Liver (tissue), 3 donors: Measurements from ENCODE around the gene SEC24D.

ENCODE experiments used
- EGR1 ChIP-seq, 2 donors: IDR thresholded peaks; 2 replicates each; pipeline ENCODE4 v1.6.1; 2016 to 2018; ENCODE audit warnings: antibody characterized with exemption in 2 of 2, low read depth in 2 of 2
- FOXA1 ChIP-seq: IDR thresholded peaks from 2 replicates; pipeline ENCODE4 v1.6.1; 2016; ENCODE audit warnings: antibody characterized with exemption
- GABPA ChIP-seq, 2 donors: IDR thresholded peaks in 1 of 2; conservative IDR thresholded peaks in 1 of 2; 2 replicates each; pipeline ENCODE4 v1.6.1; 2016; ENCODE audit warnings: antibody characterized with exemption in 2 of 2, mild to moderate bottlenecking in 1 of 2, moderate library complexity in 1 of 2
- JUND ChIP-seq, 2 donors: IDR thresholded peaks; 2 replicates each; pipeline ENCODE4 v1.6.1; 2016; ENCODE audit warnings: antibody characterized with exemption in 2 of 2
- NR2F2 ChIP-seq: IDR thresholded peaks from 2 replicates; pipeline ENCODE4 v1.6.1; 2016; ENCODE audit warnings: antibody characterized with exemption
- RAD21 ChIP-seq, 2 donors: IDR thresholded peaks; 2 replicates each; pipeline ENCODE4 v1.6.1; 2016; ENCODE audit warnings: antibody characterized with exemption in 2 of 2, mild to moderate bottlenecking in 2 of 2
- RXRA ChIP-seq, 2 donors: IDR thresholded peaks; 2 replicates each; pipeline ENCODE4 v1.6.1; 2017 to 2018; ENCODE audit warnings: antibody characterized with exemption in 2 of 2, mild to moderate bottlenecking in 1 of 2
- SP1 ChIP-seq: IDR thresholded peaks from 2 replicates; pipeline ENCODE4 v1.6.1; 2018; ENCODE audit warnings: antibody characterized with exemption, mild to moderate bottlenecking
- TAF1 ChIP-seq: conservative IDR thresholded peaks from 2 replicates; pipeline ENCODE4 v1.6.1; 2016; ENCODE audit warnings: antibody characterized with exemption, mild to moderate bottlenecking
- TF ChIP-seq, protein P1 (sequence below): fragments of 150-350 bp; IDR thresholded peaks from 2 replicates; pipeline ENCODE4 v1.5.1; 2017; ENCODE audit warnings: improper control_type of control experiment, low read depth, low read length; ENCODE audit not compliant: missing input control
- TF ChIP-seq, protein P2 (sequence below): IDR thresholded peaks from 2 replicates; pipeline ENCODE4 v1.6.1; 2016; ENCODE audit warnings: antibody characterized with exemption, mild to moderate bottlenecking
- TF ChIP-seq, protein P3 (sequence below): IDR thresholded peaks from 2 replicates; pipeline ENCODE4 v1.6.1; 2016; ENCODE audit warnings: antibody characterized with exemption
- TF ChIP-seq, protein P4 (sequence below): IDR thresholded peaks from 2 replicates; pipeline ENCODE4 v1.6.1; 2016; ENCODE audit warnings: antibody characterized with exemption
- donor health status: healthy.
- donor health status: healthy.

DNA sequence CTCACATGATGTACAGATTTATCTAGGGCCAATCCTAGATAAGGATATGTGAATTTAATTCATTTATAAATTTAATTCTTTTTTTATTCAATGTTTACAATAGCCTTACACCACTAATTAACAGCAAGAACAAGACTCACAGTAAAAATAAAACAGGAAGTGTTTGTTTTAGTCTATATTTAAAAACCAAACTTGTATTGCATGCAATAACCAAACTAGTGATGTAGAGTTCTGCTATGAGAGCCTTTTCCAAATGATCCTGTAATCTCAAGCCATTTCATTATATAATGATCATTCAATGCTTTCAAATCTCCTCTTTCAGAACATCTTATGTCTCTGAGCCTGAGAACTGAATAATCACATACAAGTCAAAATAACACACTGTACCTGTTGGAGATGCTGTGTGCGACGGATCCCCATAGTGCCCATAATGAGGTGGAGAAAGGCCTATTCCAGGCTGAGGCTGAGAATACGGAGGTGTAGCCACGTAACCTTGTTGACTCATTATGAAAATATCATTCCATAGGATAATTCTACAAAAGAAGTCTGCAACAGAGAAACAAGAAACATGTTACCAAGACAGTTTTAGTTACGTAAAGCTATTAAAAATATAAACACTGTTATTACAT lies 2.6 kb downstream of the SEC24D start:
- TF ChIP-seq EGR1 (IDR thresholded peaks at IDR 0.05; ENCODE audit: low read depth in 2 of 2) = no peak
- TF ChIP-seq, protein P1, sequence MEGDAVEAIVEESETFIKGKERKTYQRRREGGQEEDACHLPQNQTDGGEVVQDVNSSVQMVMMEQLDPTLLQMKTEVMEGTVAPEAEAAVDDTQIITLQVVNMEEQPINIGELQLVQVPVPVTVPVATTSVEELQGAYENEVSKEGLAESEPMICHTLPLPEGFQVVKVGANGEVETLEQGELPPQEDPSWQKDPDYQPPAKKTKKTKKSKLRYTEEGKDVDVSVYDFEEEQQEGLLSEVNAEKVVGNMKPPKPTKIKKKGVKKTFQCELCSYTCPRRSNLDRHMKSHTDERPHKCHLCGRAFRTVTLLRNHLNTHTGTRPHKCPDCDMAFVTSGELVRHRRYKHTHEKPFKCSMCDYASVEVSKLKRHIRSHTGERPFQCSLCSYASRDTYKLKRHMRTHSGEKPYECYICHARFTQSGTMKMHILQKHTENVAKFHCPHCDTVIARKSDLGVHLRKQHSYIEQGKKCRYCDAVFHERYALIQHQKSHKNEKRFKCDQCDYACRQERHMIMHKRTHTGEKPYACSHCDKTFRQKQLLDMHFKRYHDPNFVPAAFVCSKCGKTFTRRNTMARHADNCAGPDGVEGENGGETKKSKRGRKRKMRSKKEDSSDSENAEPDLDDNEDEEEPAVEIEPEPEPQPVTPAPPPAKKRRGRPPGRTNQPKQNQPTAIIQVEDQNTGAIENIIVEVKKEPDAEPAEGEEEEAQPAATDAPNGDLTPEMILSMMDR = no peak
- no peak for TF ChIP-seq GABPA (IDR thresholded peaks at IDR 0.05 in 1 of 2, conservative IDR thresholded peaks at IDR 0.05 in 1 of 2)
- no peak for TF ChIP-seq NR2F2
- TF ChIP-seq RAD21 (IDR thresholded peaks at IDR 0.05) = no peak
- TF ChIP-seq, protein P2, sequence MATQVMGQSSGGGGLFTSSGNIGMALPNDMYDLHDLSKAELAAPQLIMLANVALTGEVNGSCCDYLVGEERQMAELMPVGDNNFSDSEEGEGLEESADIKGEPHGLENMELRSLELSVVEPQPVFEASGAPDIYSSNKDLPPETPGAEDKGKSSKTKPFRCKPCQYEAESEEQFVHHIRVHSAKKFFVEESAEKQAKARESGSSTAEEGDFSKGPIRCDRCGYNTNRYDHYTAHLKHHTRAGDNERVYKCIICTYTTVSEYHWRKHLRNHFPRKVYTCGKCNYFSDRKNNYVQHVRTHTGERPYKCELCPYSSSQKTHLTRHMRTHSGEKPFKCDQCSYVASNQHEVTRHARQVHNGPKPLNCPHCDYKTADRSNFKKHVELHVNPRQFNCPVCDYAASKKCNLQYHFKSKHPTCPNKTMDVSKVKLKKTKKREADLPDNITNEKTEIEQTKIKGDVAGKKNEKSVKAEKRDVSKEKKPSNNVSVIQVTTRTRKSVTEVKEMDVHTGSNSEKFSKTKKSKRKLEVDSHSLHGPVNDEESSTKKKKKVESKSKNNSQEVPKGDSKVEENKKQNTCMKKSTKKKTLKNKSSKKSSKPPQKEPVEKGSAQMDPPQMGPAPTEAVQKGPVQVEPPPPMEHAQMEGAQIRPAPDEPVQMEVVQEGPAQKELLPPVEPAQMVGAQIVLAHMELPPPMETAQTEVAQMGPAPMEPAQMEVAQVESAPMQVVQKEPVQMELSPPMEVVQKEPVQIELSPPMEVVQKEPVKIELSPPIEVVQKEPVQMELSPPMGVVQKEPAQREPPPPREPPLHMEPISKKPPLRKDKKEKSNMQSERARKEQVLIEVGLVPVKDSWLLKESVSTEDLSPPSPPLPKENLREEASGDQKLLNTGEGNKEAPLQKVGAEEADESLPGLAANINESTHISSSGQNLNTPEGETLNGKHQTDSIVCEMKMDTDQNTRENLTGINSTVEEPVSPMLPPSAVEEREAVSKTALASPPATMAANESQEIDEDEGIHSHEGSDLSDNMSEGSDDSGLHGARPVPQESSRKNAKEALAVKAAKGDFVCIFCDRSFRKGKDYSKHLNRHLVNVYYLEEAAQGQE = no peak
- no peak for TF ChIP-seq SP1
- TF ChIP-seq JUND (IDR thresholded peaks at IDR 0.05) = no peak
- TF ChIP-seq, protein P3, sequence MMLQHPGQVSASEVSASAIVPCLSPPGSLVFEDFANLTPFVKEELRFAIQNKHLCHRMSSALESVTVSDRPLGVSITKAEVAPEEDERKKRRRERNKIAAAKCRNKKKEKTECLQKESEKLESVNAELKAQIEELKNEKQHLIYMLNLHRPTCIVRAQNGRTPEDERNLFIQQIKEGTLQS = no peak
- TF ChIP-seq, protein P4, sequence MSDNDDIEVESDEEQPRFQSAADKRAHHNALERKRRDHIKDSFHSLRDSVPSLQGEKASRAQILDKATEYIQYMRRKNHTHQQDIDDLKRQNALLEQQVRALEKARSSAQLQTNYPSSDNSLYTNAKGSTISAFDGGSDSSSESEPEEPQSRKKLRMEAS = no peak
- no peak for TF ChIP-seq TAF1
- no peak for TF ChIP-seq RXRA (IDR thresholded peaks at IDR 0.05)
- no peak for TF ChIP-seq FOXA1
